GM13976 (cell line): ENCODE data around the gene KRTAP12-2.

ENCODE experiments used
- DNase-seq: peaks from one replicate; pipeline ENCODE4 v3.0.0; 2012; ENCODE audit warnings: low spot score
- in situ Hi-C: fragments of 300-500 bp; cut with MboI; formaldehyde crosslinking; loops from one replicate; pipeline ENCODE4 v1.12.0; 2022; ENCODE audit warnings: low sequenced_read_pairs, mixed read lengths, inconsistent platforms; ENCODE audit not compliant: unreplicated experiment
- TF ChIP-seq, protein P1 (sequence below): IDR thresholded peaks from 2 replicates; pipeline ENCODE4 v1.5.1; 2012; ENCODE audit warnings: borderline replicate concordance, mild to moderate bottlenecking; ENCODE audit not compliant: insufficient read depth; ENCODE audit errors: extremely low read depth, missing control alignments, control extremely low read depth

KRTAP12-2 gene

DNA sequence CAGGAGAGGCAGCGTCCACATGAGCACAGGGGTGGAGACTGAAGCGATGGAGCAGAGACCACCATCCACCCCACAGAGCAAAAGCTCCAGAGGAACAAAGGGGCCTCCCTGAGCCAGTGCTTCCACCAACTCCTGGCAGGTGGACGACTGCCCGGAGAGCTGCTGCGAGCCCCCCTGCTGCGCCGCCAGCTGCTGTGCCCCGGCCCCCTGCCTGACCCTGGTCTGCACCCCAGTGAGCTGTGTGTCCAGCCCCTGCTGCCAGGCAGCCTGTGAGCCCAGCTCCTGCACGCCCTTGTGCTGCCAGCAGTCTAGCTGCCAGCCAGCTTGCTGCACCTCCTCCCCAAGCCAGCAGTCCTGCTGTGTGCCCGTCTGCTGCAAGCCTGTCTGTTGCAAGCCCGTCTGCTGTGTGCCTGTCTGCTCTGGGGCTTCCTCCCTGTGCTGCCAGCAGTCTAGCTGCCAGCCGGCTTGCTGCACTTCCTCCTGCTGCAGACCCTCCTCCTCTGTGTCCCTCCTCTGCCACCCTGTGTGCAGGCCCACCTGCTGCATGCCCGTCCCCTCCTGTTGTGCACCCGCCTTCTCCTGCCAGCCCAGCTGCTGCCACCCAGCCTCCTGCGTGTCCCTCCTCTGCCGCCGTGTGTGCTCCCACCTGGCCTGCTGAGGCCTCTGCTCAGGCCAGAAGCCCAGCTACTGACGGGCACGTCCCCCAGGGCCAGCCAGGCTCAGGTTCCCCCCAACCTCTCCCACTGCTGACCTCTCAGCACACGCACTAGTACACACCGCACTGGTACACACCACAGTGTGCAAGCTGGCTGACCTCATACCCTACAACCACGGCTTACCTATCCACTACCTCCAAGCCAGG is 35.6 kb upstream of the KRTAP12-2 start:
- no peak for DNase-seq
- in situ Hi-C loops = no loop called here
- TF ChIP-seq, protein P1, sequence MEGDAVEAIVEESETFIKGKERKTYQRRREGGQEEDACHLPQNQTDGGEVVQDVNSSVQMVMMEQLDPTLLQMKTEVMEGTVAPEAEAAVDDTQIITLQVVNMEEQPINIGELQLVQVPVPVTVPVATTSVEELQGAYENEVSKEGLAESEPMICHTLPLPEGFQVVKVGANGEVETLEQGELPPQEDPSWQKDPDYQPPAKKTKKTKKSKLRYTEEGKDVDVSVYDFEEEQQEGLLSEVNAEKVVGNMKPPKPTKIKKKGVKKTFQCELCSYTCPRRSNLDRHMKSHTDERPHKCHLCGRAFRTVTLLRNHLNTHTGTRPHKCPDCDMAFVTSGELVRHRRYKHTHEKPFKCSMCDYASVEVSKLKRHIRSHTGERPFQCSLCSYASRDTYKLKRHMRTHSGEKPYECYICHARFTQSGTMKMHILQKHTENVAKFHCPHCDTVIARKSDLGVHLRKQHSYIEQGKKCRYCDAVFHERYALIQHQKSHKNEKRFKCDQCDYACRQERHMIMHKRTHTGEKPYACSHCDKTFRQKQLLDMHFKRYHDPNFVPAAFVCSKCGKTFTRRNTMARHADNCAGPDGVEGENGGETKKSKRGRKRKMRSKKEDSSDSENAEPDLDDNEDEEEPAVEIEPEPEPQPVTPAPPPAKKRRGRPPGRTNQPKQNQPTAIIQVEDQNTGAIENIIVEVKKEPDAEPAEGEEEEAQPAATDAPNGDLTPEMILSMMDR = no peak

DNA sequence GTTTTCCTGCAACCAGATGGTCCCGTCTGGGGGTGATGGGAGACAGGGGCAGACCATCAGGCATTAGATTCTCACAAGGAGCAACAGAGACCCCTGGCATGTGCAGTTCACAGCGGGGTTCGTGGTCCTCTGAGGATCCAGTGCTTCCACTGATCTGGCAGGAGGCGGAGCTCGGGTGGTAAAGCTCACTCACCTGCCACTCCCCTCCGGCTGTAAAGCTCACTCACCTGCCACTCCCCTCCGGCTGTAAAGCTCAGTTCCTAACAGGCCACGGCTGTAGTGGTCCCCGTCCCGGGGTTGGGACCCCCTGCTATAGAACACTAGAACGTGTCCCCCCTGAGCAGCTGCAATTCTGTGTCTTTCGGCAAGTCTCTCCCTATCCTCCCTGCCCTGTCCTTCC is 34.8 kb upstream of the KRTAP12-2 start:
- in situ Hi-C loops = no loop called here
- TF ChIP-seq, protein P1 = no peak
- no peak for DNase-seq

DNA sequence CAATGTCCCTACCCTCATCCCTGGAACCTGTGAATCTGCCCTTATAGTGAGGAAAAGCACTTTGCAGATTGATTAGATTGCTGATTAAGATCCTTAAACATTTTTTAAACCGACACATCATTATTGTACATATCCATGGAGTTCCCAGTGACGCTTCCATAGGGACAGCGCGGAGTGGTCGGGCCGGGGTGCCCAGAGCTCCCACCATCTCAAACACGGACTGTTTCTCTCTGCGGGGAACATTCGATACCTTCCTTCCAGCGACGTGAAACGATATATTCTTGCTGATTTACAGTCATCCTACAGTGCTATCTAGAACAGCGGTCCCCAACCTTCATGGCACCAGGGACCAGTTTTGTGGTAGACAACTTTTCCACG is 34.3 kb upstream of the KRTAP12-2 start:
- in situ Hi-C loops = no loop called here
- TF ChIP-seq, protein P1 = no peak
- DNase-seq = no peak

DNA sequence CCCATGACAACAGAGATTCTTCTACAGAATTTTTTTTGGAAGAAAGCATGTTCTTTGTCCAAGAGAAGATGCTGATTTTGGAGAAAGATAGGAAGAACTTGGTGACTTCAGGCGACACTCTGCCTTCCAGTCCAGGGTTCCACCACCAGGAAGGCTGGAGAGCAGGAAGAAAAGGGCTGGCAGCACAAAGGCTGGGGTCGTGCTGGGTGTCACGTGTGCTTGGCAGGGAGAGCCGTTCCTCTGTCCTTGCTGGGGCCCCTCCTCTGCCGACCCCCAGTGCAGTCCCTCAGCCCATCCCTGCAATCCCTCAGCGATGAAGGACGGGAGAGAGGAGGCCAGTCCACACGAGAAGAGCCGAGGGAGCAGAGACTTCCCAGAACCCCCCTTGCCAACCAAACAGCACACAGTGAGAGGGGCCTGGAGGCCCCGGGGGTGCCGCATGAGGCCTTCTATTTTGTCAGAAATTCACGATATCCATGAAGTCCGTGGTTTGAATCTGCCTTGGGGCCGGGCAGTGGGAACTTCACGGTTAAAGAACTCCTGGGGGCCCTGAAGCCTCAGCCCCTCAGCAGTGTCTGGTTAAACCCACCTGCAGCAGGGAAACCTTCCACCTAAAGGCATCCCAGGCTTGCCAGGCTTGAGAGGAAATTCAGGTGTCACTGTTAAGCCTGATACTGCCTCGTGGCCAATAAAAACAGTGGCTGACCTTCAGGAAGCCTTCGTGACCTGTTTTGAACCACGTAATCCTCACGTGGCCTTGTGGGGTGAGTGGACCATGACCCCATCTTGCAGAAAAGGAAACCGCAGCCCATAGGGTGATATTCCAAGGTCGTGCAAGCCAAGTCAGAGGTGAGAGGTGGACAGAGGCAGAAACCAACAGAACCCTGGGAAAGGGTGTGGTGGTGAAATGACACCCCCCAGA is 33.6 kb upstream of the KRTAP12-2 start:
- in situ Hi-C loops = no loop called here
- DNase-seq = no peak
- TF ChIP-seq, protein P1 = no peak

DNA sequence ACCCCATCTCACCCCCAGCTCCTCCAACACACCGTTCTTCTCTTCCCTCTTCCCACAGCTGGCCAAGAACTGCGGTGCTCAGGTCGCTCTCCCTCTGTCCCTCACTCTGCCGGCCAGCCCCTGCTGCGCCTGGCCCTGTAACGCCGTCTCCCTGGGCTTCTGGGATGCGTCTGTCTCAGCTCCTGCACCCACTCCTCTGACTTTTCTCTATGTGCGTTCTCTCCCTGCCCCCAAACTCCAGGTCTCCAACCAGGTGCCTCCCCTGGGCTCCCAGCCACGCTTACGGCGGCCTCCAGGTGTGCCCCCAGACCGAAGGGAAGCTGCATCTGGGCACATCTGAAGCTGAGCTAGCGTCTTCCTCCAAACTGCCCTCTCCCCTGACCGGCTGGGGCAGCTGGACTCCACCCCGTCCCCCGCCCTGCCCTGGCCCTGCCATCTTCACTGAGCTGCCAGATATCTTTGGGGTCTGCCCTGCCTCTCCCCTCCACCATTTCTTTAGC is 32.8 kb upstream of the KRTAP12-2 start:
- in situ Hi-C loops = no loop called here
- TF ChIP-seq, protein P1 = no peak
- DNase-seq = no peak
